Measurements from ENCODE around the gene POLE. TPM values are rescaled to one million over a fixed set of nuclear protein-coding genes. Genes with fewer than 3 reads are reported as not detected.

Gene POLE
- total and polyA plus RNA-seq, 10 of the 15 experiments (the other 5 are each of a cell fraction or from before 2014, with no cell fraction given) = 2.3 to 103 (median 37.1) TPM

GRCh38 chr12:132734206-132734605, 47.1 kb upstream of the POLE start:
- H3K4me3 ChIP-seq = no peak overlapping the region
- intact Hi-C loops (cut with micrococcal nuclease; ENCODE audit: unreplicated experiment) (no loop called here), in situ Hi-C loops (cut with MboI) (no loop called here)
- no peak overlapping the region for H3K9ac ChIP-seq (ENCODE audit: control insufficient read depth, insufficient read depth, low read length)
- DNase-seq (ENCODE audit: low read depth, low spot score) (no peak), FAIRE-seq (no peak), ATAC-seq (no peak)
- POLR2A ChIA-PET = no interaction called here
- CTCF ChIA-PET = no interaction called here
- no peaks in the 10 kb centered on the region for H3K79me2 ChIP-seq (ENCODE audit: control insufficient read depth, insufficient read depth, low read length)
- no peaks in the 10 kb centered on the region for H3K9me3 ChIP-seq (replicated peaks; ENCODE audit: control insufficient read depth, insufficient read depth, low read length)
- H4K20me1 ChIP-seq (ENCODE audit: control insufficient read depth, insufficient read depth) = no peaks in the 10 kb centered on the region
- no peaks in the 10 kb centered on the region for H3K4me1 ChIP-seq (ENCODE audit: control insufficient read depth, insufficient read depth, low read length)
- TF ChIP-seq MEF2A (IDR thresholded peaks at IDR 0.05; ENCODE audit: insufficient read depth, low read depth, low read length) (no peak), MEF2B (IDR thresholded peaks at IDR 0.05; ENCODE audit: partially characterized antibody, poor library complexity, severe bottlenecking) (no peak), RELB (IDR thresholded peaks at IDR 0.05; ENCODE audit: low read depth) (no peak), BCL11A (IDR thresholded peaks at IDR 0.05; ENCODE audit: low read depth, low read length) (no peak), ZNF592 (IDR thresholded peaks at IDR 0.05) (no peak), NR2C2 (IDR thresholded peaks at IDR 0.05; ENCODE audit: borderline replicate concordance, control insufficient read depth, insufficient read length, low read depth) (no peak), GABPA (IDR thresholded peaks at IDR 0.05; ENCODE audit: low read depth) (no peak), HDGF (IDR thresholded peaks at IDR 0.05) (no peak), SUPT20H (IDR thresholded peaks at IDR 0.05; ENCODE audit: borderline replicate concordance, control insufficient read depth, low read depth, low read length) (no peak), USF1 (IDR thresholded peaks at IDR 0.05; ENCODE audit: borderline replicate concordance, extremely low read length, insufficient read depth, low read depth, low read length) (no peak)
- H3K36me3 ChIP-seq (ENCODE audit: control insufficient read depth in 2 of 2, insufficient read depth in 2 of 2, low read length in 1 of 2) = peaks cover 29 to 33% of the 10 kb centered on the region in 2 experiments
- no TSS peak for BruUV-seq (replicated peaks)
- no peak overlapping the region for H3K27ac ChIP-seq (ENCODE audit: control insufficient read depth, insufficient read depth)
- RAD21 ChIA-PET (ENCODE audit: unreplicated experiment) = no interaction called here
- H3K4me2 ChIP-seq (ENCODE audit: control insufficient read depth, insufficient read depth) = no peak overlapping the region
- H2AFZ ChIP-seq (ENCODE audit: control insufficient read depth, low read depth, low read length) = no peak overlapping the region
- WGBS (ENCODE audit: insufficient coverage, insufficient replicate concordance, low lambda C conversion rate, missing lambda C conversion rate) = 79% methylated on average over 10 of the region's 10 CpGs
- SMC1A ChIA-PET (ENCODE audit: uncharacterized antibody, unreplicated experiment) = no interaction called here
- H3K27me3 ChIP-seq (replicated peaks in 1 of 2; ENCODE audit: control insufficient read depth in 2 of 2, insufficient read depth in 2 of 2, low read length in 1 of 2) = no peaks in the 10 kb centered on the region

Measured in GM12878 (cell line).